Measurements from ENCODE around the gene SERPINA4.
A peak's percentile ranks its signal among the peaks of the same experiment; 100 is the strongest.

Gene SERPINA4

DNA sequence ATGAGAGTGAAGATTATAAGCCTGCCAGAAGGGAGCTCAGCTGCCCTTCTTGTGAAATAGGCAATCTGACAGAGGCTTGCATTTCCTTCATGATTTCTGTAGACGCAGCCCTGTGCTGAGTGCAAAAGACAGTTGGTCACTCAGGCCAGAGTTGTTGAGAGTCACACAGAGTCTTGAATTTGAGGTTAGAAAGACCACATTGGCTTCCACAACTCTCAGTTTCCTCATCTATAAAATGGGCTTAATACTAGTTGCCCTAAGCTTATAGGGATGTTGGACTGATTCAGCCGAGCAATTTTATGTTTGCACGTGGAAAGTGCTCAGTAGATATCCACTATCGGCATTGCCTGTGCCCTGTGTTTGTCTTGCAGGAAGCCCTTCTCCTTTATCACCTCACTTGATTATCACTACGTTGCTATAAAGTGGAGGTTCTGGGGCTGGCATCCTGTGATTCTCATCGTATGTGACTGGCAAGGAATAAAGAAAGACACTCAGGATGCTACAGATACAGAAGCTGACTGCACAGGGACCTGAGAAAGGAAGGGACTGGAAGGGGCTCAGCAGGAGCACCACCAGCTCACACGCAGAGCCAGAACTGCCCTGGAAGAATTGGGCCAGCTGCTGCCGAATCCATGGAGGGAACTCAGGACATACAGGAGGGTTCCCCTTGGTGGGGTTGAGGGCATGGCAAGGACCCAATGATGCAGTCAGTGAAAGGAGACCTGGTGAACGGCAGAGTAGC, 19.8 kb upstream of the SERPINA4 start:
- DNase-seq (ENCODE audit: low read depth, low spot score) = no peak
- no peak overlapping the region for H3K4me3 ChIP-seq (ENCODE audit: low read length)

GRCh38 chr14:94542111-94542810, 19.0 kb upstream of the SERPINA4 start:
- H3K4me3 ChIP-seq (ENCODE audit: low read length) = no peak overlapping the region
- DNase-seq (ENCODE audit: low read depth, low spot score) = no peak

- H3K4me3 ChIP-seq (ENCODE audit: low read length) = no peak overlapping the region
- DNase-seq (ENCODE audit: low read depth, low spot score) = no peak
Measured at GRCh38 chr14:94542811-94543440, 18.3 kb upstream of the SERPINA4 start.

- no peak for DNase-seq (ENCODE audit: low read depth, low spot score)
- H3K4me3 ChIP-seq (ENCODE audit: low read length) = no peak overlapping the region
Measured at GRCh38 chr14:94543449-94544124, 17.7 kb upstream of the SERPINA4 start.

DNA sequence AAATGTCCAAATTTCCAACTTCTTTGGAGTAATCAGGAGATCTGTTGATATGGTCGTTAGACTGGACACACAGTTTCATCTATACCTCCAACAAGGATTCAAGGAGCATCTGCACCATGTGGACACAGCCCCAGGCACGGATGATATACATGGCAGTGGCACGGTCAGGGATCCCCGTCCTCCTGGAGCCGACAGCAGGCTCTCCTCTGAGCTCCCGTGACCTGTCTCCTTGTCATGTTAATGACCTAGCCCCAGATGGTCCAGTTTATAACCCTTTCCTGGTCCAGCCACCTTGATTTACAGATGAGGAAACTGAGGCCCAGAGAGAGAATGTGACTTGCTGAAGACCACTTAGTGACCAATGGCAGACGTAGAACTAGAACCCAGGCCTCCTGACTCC, 16.5 kb upstream of the SERPINA4 start:
- DNase-seq (ENCODE audit: low read depth, low spot score) = no peak

GRCh38 chr14:94545131-94545841, 16.0 kb upstream of the SERPINA4 start:
- H3K4me3 ChIP-seq (ENCODE audit: low read length) = no peak overlapping the region
- DNase-seq (ENCODE audit: low read depth, low spot score) = no peak

More for the DNA sequence above, 16.5 kb upstream of the SERPINA4 start:
- no peak overlapping the region for H3K4me3 ChIP-seq (ENCODE audit: low read length)

GRCh38 chr14:94547151-94547680, 14.0 kb upstream of the SERPINA4 start:
- DNase-seq (ENCODE audit: low read depth, low spot score) = no peak

DNA sequence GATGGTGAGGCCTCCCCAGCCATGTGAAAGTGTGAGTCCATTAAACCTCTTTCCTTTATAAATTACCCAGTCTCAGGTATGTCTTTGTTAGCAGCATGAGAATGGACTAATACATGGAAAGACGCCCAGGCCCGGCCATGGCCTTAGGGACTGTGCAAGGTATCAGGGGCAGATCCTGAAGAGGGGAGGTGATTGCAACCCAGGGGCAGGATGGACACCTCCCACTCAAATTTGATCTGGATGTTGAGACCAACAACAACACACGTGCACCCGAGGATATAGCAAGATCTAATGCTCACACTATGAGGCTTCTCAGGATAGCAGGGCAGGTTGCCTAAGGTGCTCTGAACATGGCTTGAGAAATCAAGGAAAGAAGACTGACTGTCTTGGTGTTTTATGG, 13.5 kb upstream of the SERPINA4 start:
- no peak for DNase-seq (ENCODE audit: low read depth, low spot score)
- no peak overlapping the region for H3K4me3 ChIP-seq (ENCODE audit: low read length)

More at GRCh38 chr14:94547151-94547680, 14.0 kb upstream of the SERPINA4 start:
- H3K4me3 ChIP-seq (ENCODE audit: low read length) = no peak overlapping the region

GRCh38 chr14:94548131-94548998, 12.9 kb upstream of the SERPINA4 start:
- DNase-seq (ENCODE audit: low read depth, low spot score) = no peak
- H3K4me3 ChIP-seq (ENCODE audit: low read length) = no peak overlapping the region

GRCh38 chr14:94548999-94549985, 11.9 kb upstream of the SERPINA4 start:
- no peak overlapping the region for H3K4me3 ChIP-seq (ENCODE audit: low read length)
- peak; percentile 41 for DNase-seq (ENCODE audit: low read depth, low spot score)

DNA sequence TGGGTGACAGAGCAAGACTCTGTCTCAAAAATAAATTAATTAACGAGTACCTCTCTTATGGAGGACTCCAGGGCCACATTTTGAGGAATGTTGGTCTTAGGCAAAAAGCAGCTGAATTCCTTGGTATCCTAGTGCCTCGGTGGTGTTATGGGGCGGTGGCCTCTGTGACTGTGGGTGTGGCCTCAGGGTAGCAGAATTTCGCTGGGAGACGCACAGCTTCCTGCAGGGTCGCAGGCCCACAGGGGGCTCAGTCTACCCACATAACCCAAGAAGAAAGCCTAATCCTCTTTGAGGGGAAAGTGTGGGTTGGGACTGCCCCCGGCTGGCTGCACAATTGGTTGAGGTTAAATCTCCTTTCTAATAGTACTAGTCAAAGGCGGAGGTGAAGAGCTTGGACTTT, 11.2 kb upstream of the SERPINA4 start:
- no peak for DNase-seq (ENCODE audit: low read depth, low spot score)
- no peak overlapping the region for H3K4me3 ChIP-seq (ENCODE audit: low read length)

DNA sequence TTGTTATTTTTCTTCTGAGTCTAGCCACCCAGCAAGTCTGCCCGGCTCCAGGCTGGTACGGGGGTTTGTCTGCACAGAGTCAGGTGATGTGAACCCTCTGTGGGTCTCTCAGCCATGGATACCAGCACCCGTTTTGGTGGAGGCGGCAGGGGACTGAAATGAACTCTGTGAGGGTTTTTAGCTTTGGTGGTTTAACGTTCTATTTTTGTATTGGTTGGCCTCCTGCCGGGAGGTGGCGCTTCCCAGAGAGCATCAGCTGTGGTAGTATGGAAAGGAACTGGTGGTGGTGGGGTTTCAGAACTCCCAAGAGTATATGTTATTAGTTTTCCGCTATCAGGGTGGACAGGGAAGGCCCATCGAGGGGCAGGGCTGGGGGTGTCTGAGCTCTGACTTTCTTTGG, 5.3 kb upstream of the SERPINA4 start:
- no peak overlapping the region for H3K4me3 ChIP-seq (ENCODE audit: low read length)
- DNase-seq (ENCODE audit: low read depth, low spot score) = no peak

DNA sequence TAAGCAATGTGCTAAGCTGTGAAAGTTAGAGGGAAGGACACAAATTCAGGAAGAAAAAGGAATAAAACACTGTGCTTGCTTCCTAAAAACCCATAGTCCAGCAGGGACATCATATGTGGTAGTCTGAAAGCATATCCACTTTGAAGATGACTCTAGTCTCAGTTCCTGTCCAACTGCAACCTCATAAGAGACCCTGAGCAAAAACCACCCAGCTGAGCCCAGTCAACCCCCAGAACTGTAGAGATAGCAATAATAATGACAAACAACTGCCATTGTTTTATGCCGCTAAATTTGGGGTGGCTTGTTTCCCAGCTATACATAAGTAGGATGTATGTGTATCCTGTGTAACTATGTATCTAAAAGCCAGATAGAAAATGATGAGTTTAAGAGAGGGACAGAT, 3.9 kb upstream of the SERPINA4 start:
- no peak for DNase-seq (ENCODE audit: low read depth, low spot score)
- no peak overlapping the region for H3K4me3 ChIP-seq (ENCODE audit: low read length)

DNA sequence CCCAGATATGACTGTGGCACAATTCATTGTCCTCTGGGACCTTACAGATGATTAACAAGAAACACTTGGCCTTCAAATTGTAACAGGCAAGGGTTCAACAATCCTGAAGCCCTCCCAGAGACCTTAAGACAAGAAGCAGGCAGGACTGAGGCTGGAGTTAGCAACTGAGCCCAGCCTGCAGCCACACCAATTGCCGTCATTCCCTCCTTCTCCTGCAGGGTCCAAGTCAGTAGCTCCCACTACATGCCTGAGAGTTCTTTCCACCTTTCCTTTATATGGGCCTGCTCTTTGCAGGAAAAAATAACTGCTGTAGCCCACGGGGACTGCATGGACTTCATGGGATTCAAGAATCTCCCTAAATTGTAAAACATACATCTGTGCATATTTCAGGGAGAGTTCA, 2.4 kb upstream of the SERPINA4 start:
- no peak overlapping the region for H3K4me3 ChIP-seq (ENCODE audit: low read length)

GRCh38 chr14:94559638-94560290, 1.5 kb upstream of the SERPINA4 start:
- no peak for DNase-seq (ENCODE audit: low read depth, low spot score)
- H3K4me3 ChIP-seq (ENCODE audit: low read length) = no peak overlapping the region

More for the DNA sequence above, 2.4 kb upstream of the SERPINA4 start:
- DNase-seq (ENCODE audit: low read depth, low spot score) = no peak

GRCh38 chr14:94560291-94560665, 964 bp upstream of the SERPINA4 start:
- DNase-seq (ENCODE audit: low read depth, low spot score) = no peak
- H3K4me3 ChIP-seq (ENCODE audit: low read length) = no peak overlapping the region

GRCh38 chr14:94561656-94562010, 391 bp downstream of the SERPINA4 start:
- no peak for DNase-seq (ENCODE audit: low read depth, low spot score)
- no peak overlapping the region for H3K4me3 ChIP-seq (ENCODE audit: low read length)

Data from Jurkat, Clone E6-1 (cell line).